Activated naive CD4-positive, alpha-beta T cell treated with anti-CD3 and anti-CD28 coated beads, Interleukin-2, amount 10 ng/mL, durations not matched to agents 5 hours and 36 hours (primary cell): ENCODE data around the gene MAMDC2. TPM values are rescaled to one million over a fixed set of nuclear protein-coding genes. Genes with fewer than 3 reads are reported as not detected.

Experiments used
- total RNA-seq, 2 experiments: library from RNA; stranded (reverse); gene quantifications; one replicate each; pipeline ENCODE4 v1.2.3, GENCODE V29; 2021

MAMDC2 gene
- total RNA-seq, result not detected

GRCh38 chr9:70043689-70044489 lies at the start of gene MAMDC2:
Gene MAMDC2 (plus strand): TSS chr9:70043848. CDS start chr9:70044198, 350 bp downstream.

GRCh38 chr9:70258692-70259511 lies 215.3 kb downstream of the MAMDC2 start, which contains the start of gene SMC5:
Gene SMC5 (plus strand): TSS chr9:70258978. CDS start chr9:70259079, 101 bp downstream.

Other genes with a start within 250 kb of the MAMDC2 start
- under 1 TPM in 1 of 2 experiments, not detected in 1; 0.46 TPM for gene CFAP95, start 223.0 kb upstream of the MAMDC2 start, total RNA-seq
- gene SMC5, start 215.1 kb downstream of the MAMDC2 start, total RNA-seq, result 10 to 100 TPM; 37.7 to 46.0 TPM